IMR-90 (cell line): ENCODE measurements around the gene PKP4.

ENCODE experiments used
- MAZ ChIP-seq: IDR thresholded peaks from 2 replicates; pipeline ENCODE4 v1.6.1; 2012; ENCODE audit warnings: low read depth, mild to moderate bottlenecking, low read length, improper control_type of control experiment, moderate library complexity, borderline replicate concordance
- MXI1 ChIP-seq: IDR thresholded peaks from 2 replicates; pipeline ENCODE4 v1.6.1; 2012; ENCODE audit warnings: low read depth, mild to moderate bottlenecking, low read length, moderate library complexity, borderline replicate concordance
- POLR2A ChIP-seq: IDR thresholded peaks from 2 replicates; pipeline ENCODE4 v1.6.1; 2012; ENCODE audit warnings: mild to moderate bottlenecking, low read depth, low read length
- RAD21 ChIP-seq: IDR thresholded peaks from 2 replicates; pipeline ENCODE4 v1.6.1; 2012; ENCODE audit warnings: low read length, improper control_type of control experiment
- RCOR1 ChIP-seq: IDR thresholded peaks from 2 replicates; pipeline ENCODE4 v1.6.1; 2012; ENCODE audit warnings: mild to moderate bottlenecking, low read length, improper control_type of control experiment; ENCODE audit not compliant: insufficient replicate concordance
- TF ChIP-seq, protein P1 (sequence below): conservative IDR thresholded peaks from 2 replicates; pipeline ENCODE4 v1.5.1; 2012; ENCODE audit warnings: mild to moderate bottlenecking, low read depth, low read length, improper control_type of control experiment

DNA sequence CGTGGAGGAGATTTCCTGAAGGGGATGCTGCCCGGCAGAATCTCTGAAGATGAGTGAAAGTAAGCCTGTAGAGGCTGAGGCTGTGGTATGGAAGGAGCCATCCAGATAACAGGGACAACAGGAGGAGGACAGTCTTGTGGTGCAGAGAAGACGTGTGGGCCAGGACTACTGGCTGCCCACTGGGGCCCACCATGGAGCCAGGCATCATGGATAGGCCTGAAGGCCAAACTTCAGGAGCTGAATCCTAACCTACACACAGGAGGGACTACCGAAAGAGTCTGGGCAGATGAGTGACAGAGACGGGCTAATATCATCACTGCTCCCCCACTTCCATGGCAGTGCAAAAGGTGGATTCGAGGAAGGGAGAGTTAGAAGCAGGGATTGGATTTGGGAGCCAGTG is 207.0 kb downstream of the PKP4 start:
- TF ChIP-seq, protein P1, sequence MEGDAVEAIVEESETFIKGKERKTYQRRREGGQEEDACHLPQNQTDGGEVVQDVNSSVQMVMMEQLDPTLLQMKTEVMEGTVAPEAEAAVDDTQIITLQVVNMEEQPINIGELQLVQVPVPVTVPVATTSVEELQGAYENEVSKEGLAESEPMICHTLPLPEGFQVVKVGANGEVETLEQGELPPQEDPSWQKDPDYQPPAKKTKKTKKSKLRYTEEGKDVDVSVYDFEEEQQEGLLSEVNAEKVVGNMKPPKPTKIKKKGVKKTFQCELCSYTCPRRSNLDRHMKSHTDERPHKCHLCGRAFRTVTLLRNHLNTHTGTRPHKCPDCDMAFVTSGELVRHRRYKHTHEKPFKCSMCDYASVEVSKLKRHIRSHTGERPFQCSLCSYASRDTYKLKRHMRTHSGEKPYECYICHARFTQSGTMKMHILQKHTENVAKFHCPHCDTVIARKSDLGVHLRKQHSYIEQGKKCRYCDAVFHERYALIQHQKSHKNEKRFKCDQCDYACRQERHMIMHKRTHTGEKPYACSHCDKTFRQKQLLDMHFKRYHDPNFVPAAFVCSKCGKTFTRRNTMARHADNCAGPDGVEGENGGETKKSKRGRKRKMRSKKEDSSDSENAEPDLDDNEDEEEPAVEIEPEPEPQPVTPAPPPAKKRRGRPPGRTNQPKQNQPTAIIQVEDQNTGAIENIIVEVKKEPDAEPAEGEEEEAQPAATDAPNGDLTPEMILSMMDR, result no peak
- TF ChIP-seq RAD21 (no peak), MXI1 (no peak), MAZ (no peak), POLR2A (no peak), RCOR1 (no peak)
